ENCODE measurements around the gene LRRC41.
"Not testable (repeated sequence)": the region's sequence is repeated elsewhere in the genome, so short reads cannot be mapped to it uniquely, and the experiment has no call there.

The LRRC41 gene

DNA sequence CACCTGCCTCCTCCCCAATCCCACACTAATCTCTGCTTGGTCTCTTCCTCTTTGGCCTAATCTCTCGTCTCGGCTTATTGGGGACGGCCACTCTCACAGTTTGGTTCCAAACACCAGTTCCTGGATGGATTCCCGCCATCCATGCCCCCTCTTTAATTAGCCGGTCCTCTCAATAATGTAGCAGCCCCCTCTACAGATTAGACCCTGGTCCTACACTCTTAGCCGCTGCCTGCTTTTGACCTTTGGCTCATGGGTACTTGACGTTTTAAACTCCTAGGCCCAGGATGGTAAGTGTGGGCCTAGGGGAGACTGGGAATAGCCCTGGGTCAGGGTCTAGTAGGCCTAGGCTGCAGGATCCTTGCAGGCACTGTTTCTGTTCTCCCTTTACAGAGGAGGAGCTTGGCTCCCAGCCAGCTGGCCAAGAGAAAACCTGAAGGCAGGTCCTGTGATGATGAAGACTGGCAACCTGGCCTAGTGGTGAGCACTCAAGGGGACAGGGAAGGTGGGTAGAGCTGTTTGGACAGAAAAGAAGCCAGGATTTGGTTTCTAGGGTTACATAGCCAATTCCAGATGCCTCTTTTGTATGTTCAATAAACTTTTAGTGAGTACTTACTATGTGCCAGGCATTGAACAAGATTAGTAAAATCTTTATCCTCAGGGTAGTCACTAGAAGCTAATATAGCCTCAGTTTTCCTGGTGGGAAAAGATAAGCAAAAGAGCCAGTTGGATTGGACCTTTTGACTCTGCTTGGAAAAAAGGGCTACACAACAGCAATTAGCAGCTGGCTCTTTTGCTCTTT is 55.1 kb downstream of the LRRC41 start:
- peak; percentile 86 to 87 for DNase-seq
- TF ChIP-seq POLR2A (IDR thresholded peaks at IDR 0.05; ENCODE audit: low read length), result no peak
- TF ChIP-seq GATA1 (IDR thresholded peaks at IDR 0.05; ENCODE audit: low read depth, low read length), result no peak

- TF ChIP-seq POLR2A (IDR thresholded peaks at IDR 0.05; ENCODE audit: low read length) (peak; percentile 88), GATA1 (IDR thresholded peaks at IDR 0.05; ENCODE audit: low read depth, low read length) (no peak)
- peak; percentile 99 to 100 for DNase-seq
These were observed 55.8 kb downstream of the LRRC41 start, which contains the start of gene RAD54L for GRCh38 chr1:46247436-46248121. Gene RAD54L, plus strand, starts transcription at chr1:46247763. Its CDS starts 643 bp downstream, at chr1:46248406.

GRCh38 chr1:46246548-46247435 is 56.6 kb downstream of the LRRC41 start:
- peak; percentile 76 to 80 for DNase-seq
- TF ChIP-seq POLR2A (IDR thresholded peaks at IDR 0.05; ENCODE audit: low read length) (peak; percentile 33), GATA1 (IDR thresholded peaks at IDR 0.05; ENCODE audit: low read depth, low read length) (no peak)

DNA sequence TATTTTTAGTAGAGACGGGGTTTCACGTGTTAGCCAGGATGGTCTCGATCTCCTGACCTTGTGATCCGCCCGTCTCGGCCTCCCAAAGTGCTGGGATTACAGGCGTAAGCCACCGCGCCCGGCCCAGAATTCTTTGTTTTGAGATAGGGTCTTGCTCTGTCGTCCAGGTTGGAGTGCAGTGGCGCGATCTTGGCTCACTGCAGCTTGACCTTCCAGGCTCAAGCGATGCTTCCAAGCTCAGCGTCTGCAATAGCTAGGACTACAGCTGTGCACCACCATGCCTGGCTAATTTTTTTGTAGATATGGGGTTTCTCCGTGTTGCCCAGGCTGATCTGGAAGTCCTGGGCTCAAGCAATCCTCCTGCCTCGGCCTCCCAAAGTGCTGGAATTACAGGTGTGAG is 57.3 kb downstream of the LRRC41 start:
- not testable (repeated sequence) for DNase-seq

- TF ChIP-seq POLR2A (IDR thresholded peaks at IDR 0.05; ENCODE audit: low read length) (no peak), GATA1 (IDR thresholded peaks at IDR 0.05; ENCODE audit: low read depth, low read length) (no peak)
- peak; percentile 49 to 54 for DNase-seq
These were observed 58.6 kb downstream of the LRRC41 start for GRCh38 chr1:46244656-46245371.

- not testable (repeated sequence) for DNase-seq
These were observed 59.6 kb downstream of the LRRC41 start for GRCh38 chr1:46243831-46244230.

GRCh38 chr1:46242918-46243317 is 60.5 kb downstream of the LRRC41 start:
- DNase-seq, result no peak
- TF ChIP-seq GATA1 (IDR thresholded peaks at IDR 0.05; ENCODE audit: low read depth, low read length), result no peak
- TF ChIP-seq POLR2A (IDR thresholded peaks at IDR 0.05; ENCODE audit: low read length), result no peak

DNA sequence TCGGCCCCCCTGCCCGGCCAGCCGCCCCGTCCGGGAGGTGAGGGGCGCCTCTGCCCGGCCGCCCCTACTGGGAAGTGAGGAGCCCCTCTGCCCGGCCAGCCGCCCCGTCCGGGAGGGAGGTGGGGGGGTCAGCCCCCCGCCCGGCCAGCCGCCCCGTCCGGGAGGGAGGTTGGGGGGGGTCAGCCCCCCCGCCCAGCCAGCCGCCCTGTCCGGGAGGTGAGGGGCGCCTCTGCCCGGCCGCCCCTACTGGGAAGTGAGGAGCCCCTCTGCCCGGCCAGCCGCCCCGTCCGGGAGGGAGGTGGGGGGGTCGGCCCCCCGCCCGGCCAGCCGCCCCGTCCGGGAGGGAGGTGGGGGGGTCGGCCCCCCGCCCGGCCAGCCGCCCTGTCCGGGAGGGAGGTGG is 61.7 kb downstream of the LRRC41 start:
- not testable (repeated sequence) for DNase-seq

- DNase-seq, result not testable (repeated sequence)
These were observed 64.6 kb downstream of the LRRC41 start for GRCh38 chr1:46238865-46239264.

- TF ChIP-seq GATA1 (IDR thresholded peaks at IDR 0.05; ENCODE audit: low read depth, low read length), result no peak
- no peak for TF ChIP-seq POLR2A (IDR thresholded peaks at IDR 0.05; ENCODE audit: low read length)
- no peak for DNase-seq
These were observed 66.5 kb downstream of the LRRC41 start for GRCh38 chr1:46236882-46237281.

DNA sequence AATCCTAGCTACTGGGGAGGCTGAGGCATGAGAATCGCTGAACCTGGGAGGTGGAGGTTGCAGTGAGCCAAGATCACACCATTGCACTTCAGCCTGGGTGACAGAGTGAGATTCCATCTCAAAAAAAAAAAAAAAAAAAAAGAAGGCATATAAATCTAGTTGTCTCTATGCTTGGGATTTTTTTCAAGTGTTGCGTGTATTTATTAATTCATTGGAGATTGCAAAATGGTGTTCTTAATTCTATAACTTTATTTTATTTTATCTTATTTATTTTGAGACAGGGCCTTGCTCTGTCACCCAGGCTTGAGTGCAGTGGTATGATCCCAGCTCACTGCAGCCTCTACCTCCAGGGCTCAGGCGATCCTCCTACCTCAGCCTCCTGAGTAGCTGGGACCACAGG is 72.2 kb downstream of the LRRC41 start:
- DNase-seq, result not testable (repeated sequence)

All from erythroblast (primary cell).